Karpas-422 (cell line): Measurements from ENCODE around the gene GAK. TPM values are rescaled to one million over a fixed set of nuclear protein-coding genes. Genes with fewer than 3 reads are reported as not detected.
A peak's percentile ranks its signal among the peaks of the same experiment; 100 is the strongest.

Experiments
- DNase-seq: peaks from one replicate; pipeline ENCODE4 v3.0.0-alpha.2; 2015
- H2AFZ ChIP-seq: fragments of 200-600 bp; sonication (generic); 2 replicates; pipeline ENCODE4 v1.6.1; 2014; ENCODE audit warnings: antibody characterized with exemption, low read length, mixed read lengths
- H3K27ac ChIP-seq: fragments of 200-600 bp; sonication (generic); 2 replicates; pipeline ENCODE4 v1.5.1; 2014; ENCODE audit warnings: mild to moderate bottlenecking, low read length, moderate library complexity
- H3K27me3 ChIP-seq: fragments of 200-600 bp; sonication (generic); 2 replicates; pipeline ENCODE4 v1.6.1; 2014; ENCODE audit warnings: low read length, mixed read lengths
- H3K36me3 ChIP-seq: fragments of 200-600 bp; sonication (generic); 2 replicates; pipeline ENCODE4 v1.6.1; 2014; ENCODE audit warnings: low read length, mixed read lengths; ENCODE audit not compliant: insufficient read depth
- H3K4me1 ChIP-seq: fragments of 200-600 bp; sonication (generic); 2 replicates; pipeline ENCODE4 v1.6.1; 2014; ENCODE audit warnings: mild to moderate bottlenecking, low read length, mixed read lengths
- H3K4me2 ChIP-seq: fragments of 200-600 bp; sonication (generic); 2 replicates; pipeline ENCODE4 v1.6.1; 2014; ENCODE audit warnings: low read length, low read depth, mild to moderate bottlenecking; ENCODE audit not compliant: poor library complexity, severe bottlenecking
- H3K4me3 ChIP-seq: fragments of 200-600 bp; sonication (generic); 2 replicates; pipeline ENCODE4 v1.5.1; 2014; ENCODE audit warnings: mild to moderate bottlenecking, antibody characterized with exemption, low read length, mixed read lengths
- H3K79me2 ChIP-seq: fragments of 200-600 bp; sonication (generic); 2 replicates; pipeline ENCODE4 v1.6.1; 2014; ENCODE audit warnings: mild to moderate bottlenecking, low read length, mixed read lengths
- H3K9ac ChIP-seq: fragments of 200-600 bp; sonication (generic); 2 replicates; pipeline ENCODE4 v1.6.0; 2014; ENCODE audit warnings: low read length
- H3K9me2 ChIP-seq: fragments of 200-600 bp; sonication (generic), shearing (Covaris generic); replicated peaks from 2 replicates; pipeline ENCODE4 v1.6.0; 2014; ENCODE audit warnings: mild to moderate bottlenecking, low read length, moderate library complexity; ENCODE audit not compliant: insufficient read depth
- H3K9me3 ChIP-seq: fragments of 300-700, 200-600 bp; sonication (generic); 2 replicates; pipeline ENCODE4 v1.6.1; 2014; ENCODE audit warnings: low read length, mixed read lengths
- H4K20me1 ChIP-seq: fragments of 200-600 bp; sonication (generic); 2 replicates; pipeline ENCODE4 v1.6.1; 2014; ENCODE audit warnings: mild to moderate bottlenecking, antibody characterized with exemption, low read length, low read depth; ENCODE audit not compliant: insufficient read depth
- total RNA-seq: library from RNA; depleted of rRNA; stranded (reverse); fragments of >200 nt; shearing (Covaris generic); gene quantifications from 2 replicates; pipeline ENCODE4 v1.2.3, GENCODE V29; 2014; ENCODE audit warnings: low replicate concordance

Gene GAK
- total RNA-seq, 1 experiment from 2014 or later: 48.8 TPM

- no peaks in the 10 kb centered on the region for H3K79me2 ChIP-seq
- H3K27ac ChIP-seq: no peak overlapping the region
- no peaks in the 10 kb centered on the region for H3K9me2 ChIP-seq
- H3K4me2 ChIP-seq: no peak overlapping the region
- H3K9me3 ChIP-seq: no peaks in the 10 kb centered on the region
- DNase-seq: no peak
- H3K27me3 ChIP-seq: no peaks in the 10 kb centered on the region
- no peak overlapping the region for H2AFZ ChIP-seq
- H4K20me1 ChIP-seq: no peaks in the 10 kb centered on the region
- H3K36me3 ChIP-seq: no peaks in the 10 kb centered on the region
- H3K9ac ChIP-seq: no peak overlapping the region
- H3K4me3 ChIP-seq: no peak overlapping the region
- H3K4me1 ChIP-seq: peaks cover 4% of the 10 kb centered on the region
These were observed 111.6 kb downstream of the GAK start for GRCh38 chr4:820230-821172.

- H3K27me3 ChIP-seq: no peaks in the 10 kb centered on the region
- no peaks in the 10 kb centered on the region for H3K36me3 ChIP-seq
- no peak overlapping the region for H2AFZ ChIP-seq
- no peaks in the 10 kb centered on the region for H3K9me3 ChIP-seq
- H3K9me2 ChIP-seq: no peaks in the 10 kb centered on the region
- H4K20me1 ChIP-seq: no peaks in the 10 kb centered on the region
- no peak overlapping the region for H3K27ac ChIP-seq
- DNase-seq: no peak
- no peaks in the 10 kb centered on the region for H3K79me2 ChIP-seq
- H3K4me1 ChIP-seq: peaks cover 6% of the 10 kb centered on the region
- no peak overlapping the region for H3K9ac ChIP-seq
- H3K4me2 ChIP-seq: no peak overlapping the region
- no peak overlapping the region for H3K4me3 ChIP-seq
These were observed 112.5 kb downstream of the GAK start for GRCh38 chr4:819401-820229.

GRCh38 chr4:818106-818921, 113.8 kb downstream of the GAK start:
- Histone ChIP-seq H3K4me2 (no peak overlapping the region), H4K20me1 (no peaks in the 10 kb centered on the region), H3K4me1 (peaks cover 6% of the 10 kb centered on the region), H3K27ac (no peak overlapping the region), H3K4me3 (no peak overlapping the region), H2AFZ (no peak overlapping the region), H3K36me3 (no peaks in the 10 kb centered on the region), H3K9me2 (no peaks in the 10 kb centered on the region), H3K27me3 (no peaks in the 10 kb centered on the region), H3K9ac (no peak overlapping the region), H3K79me2 (no peaks in the 10 kb centered on the region), H3K9me3 (no peaks in the 10 kb centered on the region)
- no peak for DNase-seq

- H3K9me2 ChIP-seq: no peaks in the 10 kb centered on the region
- H3K27ac ChIP-seq: no peak overlapping the region
- H3K4me2 ChIP-seq: no peak overlapping the region
- no peaks in the 10 kb centered on the region for H3K36me3 ChIP-seq
- no peak for DNase-seq
- H3K4me3 ChIP-seq: no peak overlapping the region
- no peaks in the 10 kb centered on the region for H4K20me1 ChIP-seq
- no peaks in the 10 kb centered on the region for H3K79me2 ChIP-seq
- H2AFZ ChIP-seq: 0 out of 2 replicates have a peak overlapping the region, but pooled peaks have one; percentile 50
- no peaks in the 10 kb centered on the region for H3K9me3 ChIP-seq
- no peaks in the 10 kb centered on the region for H3K27me3 ChIP-seq
- H3K4me1 ChIP-seq: peaks cover 6% of the 10 kb centered on the region
- H3K9ac ChIP-seq: no peak overlapping the region
These were observed 116.5 kb downstream of the GAK start for GRCh38 chr4:815464-816146.

GRCh38 chr4:814312-814850, 117.7 kb downstream of the GAK start:
- Histone ChIP-seq H3K4me2 (no peak overlapping the region), H3K4me1 (peaks cover 6% of the 10 kb centered on the region), H3K36me3 (no peaks in the 10 kb centered on the region), H4K20me1 (no peaks in the 10 kb centered on the region), H3K4me3 (no peak overlapping the region), H3K9me2 (no peaks in the 10 kb centered on the region), H3K9me3 (no peaks in the 10 kb centered on the region), H3K79me2 (no peaks in the 10 kb centered on the region), H3K27ac (no peak overlapping the region), H3K9ac (no peak overlapping the region), H2AFZ (no peak overlapping the region), H3K27me3 (no peaks in the 10 kb centered on the region)
- DNase-seq: no peak

- H2AFZ ChIP-seq: no peak overlapping the region
- H3K27ac ChIP-seq: no peak overlapping the region
- H3K4me1 ChIP-seq: peaks cover 6% of the 10 kb centered on the region
- H4K20me1 ChIP-seq: no peaks in the 10 kb centered on the region
- no peaks in the 10 kb centered on the region for H3K9me3 ChIP-seq
- no peak overlapping the region for H3K4me2 ChIP-seq
- DNase-seq: no peak
- no peaks in the 10 kb centered on the region for H3K36me3 ChIP-seq
- H3K9me2 ChIP-seq: no peaks in the 10 kb centered on the region
- no peaks in the 10 kb centered on the region for H3K27me3 ChIP-seq
- no peak overlapping the region for H3K9ac ChIP-seq
- no peaks in the 10 kb centered on the region for H3K79me2 ChIP-seq
- no peak overlapping the region for H3K4me3 ChIP-seq
These were observed 118.2 kb downstream of the GAK start for GRCh38 chr4:813900-814299.

- Histone ChIP-seq H2AFZ (no peak overlapping the region), H3K9me3 (no peaks in the 10 kb centered on the region), H3K9ac (no peak overlapping the region), H3K4me1 (no peaks in the 10 kb centered on the region), H3K27me3 (no peaks in the 10 kb centered on the region), H3K36me3 (no peaks in the 10 kb centered on the region), H4K20me1 (no peaks in the 10 kb centered on the region), H3K4me3 (no peak overlapping the region), H3K4me2 (no peak overlapping the region), H3K79me2 (no peaks in the 10 kb centered on the region), H3K9me2 (no peaks in the 10 kb centered on the region), H3K27ac (no peak overlapping the region)
- no peak for DNase-seq
These were observed 123.1 kb downstream of the GAK start for GRCh38 chr4:808860-809570.
